HCT116 (cell line): ENCODE data around the gene TMEM178B.
"Not testable (repeated sequence)": the region's sequence is repeated elsewhere in the genome, so short reads cannot be mapped to it uniquely, and the experiment has no call there.

ENCODE experiments used
- CEBPB ChIP-seq: IDR thresholded peaks from 2 replicates; pipeline ENCODE4 v1.6.1; 2012; ENCODE audit warnings: low read depth
- EZH2 ChIP-seq: fragments of 200-600 bp; sonication (generic); IDR thresholded peaks from 2 replicates; pipeline ENCODE4 v1.6.1; 2017; ENCODE audit warnings: antibody characterized with exemption, mixed run types
- EZH2phosphoT487 ChIP-seq: fragments of 200-600 bp; IDR thresholded peaks from 2 replicates; pipeline ENCODE4 v1.6.1; 2018; ENCODE audit warnings: antibody characterized with exemption, borderline replicate concordance
- SP1 ChIP-seq: IDR thresholded peaks from 2 replicates; pipeline ENCODE4 v1.6.1; 2012; ENCODE audit warnings: low read depth
- TCF7L2 ChIP-seq: IDR thresholded peaks from 2 replicates; pipeline ENCODE4 v1.7.0; 2011; ENCODE audit warnings: borderline replicate concordance, inconsistent platforms; ENCODE audit not compliant: insufficient read depth, insufficient read length; ENCODE audit errors: extremely low read depth
- ZFX ChIP-seq: fragments of 450-650 bp; IDR thresholded peaks from 2 replicates; pipeline ENCODE4 v1.6.1; 2017
- TF ChIP-seq, protein P1 (sequence below), 3 experiments: fragments of 200-600 bp in 1 of 3; sonication (generic) in 1 of 3; IDR thresholded peaks in 2 of 3; conservative IDR thresholded peaks in 1 of 3; 2 replicates each; pipeline ENCODE4 v1.5.1; 2012 to 2017; ENCODE audit warnings: low read depth in 2 of 3, low read length in 2 of 3, antibody characterized with exemption in 1 of 3, borderline replicate concordance in 1 of 3, control low read depth in 1 of 3, mild to moderate bottlenecking in 1 of 3, mixed read lengths in 1 of 3, mixed run types in 1 of 3, moderate library complexity in 1 of 3; ENCODE audit not compliant: insufficient read depth in 1 of 3

DNA sequence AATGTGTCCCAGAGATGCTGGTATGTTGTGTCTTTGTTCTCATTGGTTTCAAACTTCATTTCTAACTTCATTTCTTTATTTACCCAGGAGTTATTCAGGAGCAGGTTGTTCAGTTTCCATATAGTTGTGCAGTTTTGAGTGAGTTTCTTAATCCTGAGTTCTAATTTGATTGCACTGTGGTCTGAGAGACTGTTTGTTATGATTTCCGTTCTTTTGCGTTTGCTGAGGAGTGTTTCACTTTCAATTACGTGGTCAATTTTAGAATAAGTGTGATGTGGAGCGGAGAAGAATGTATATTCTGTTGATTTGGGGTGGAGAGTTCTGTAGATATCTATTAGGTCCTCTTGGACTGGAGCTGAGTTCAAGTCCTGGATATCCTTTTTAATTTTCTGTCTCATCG lies 103.3 kb downstream of the TMEM178B start:
- TF ChIP-seq, protein P1, sequence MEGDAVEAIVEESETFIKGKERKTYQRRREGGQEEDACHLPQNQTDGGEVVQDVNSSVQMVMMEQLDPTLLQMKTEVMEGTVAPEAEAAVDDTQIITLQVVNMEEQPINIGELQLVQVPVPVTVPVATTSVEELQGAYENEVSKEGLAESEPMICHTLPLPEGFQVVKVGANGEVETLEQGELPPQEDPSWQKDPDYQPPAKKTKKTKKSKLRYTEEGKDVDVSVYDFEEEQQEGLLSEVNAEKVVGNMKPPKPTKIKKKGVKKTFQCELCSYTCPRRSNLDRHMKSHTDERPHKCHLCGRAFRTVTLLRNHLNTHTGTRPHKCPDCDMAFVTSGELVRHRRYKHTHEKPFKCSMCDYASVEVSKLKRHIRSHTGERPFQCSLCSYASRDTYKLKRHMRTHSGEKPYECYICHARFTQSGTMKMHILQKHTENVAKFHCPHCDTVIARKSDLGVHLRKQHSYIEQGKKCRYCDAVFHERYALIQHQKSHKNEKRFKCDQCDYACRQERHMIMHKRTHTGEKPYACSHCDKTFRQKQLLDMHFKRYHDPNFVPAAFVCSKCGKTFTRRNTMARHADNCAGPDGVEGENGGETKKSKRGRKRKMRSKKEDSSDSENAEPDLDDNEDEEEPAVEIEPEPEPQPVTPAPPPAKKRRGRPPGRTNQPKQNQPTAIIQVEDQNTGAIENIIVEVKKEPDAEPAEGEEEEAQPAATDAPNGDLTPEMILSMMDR (IDR thresholded peaks at IDR 0.05 in 2 of 3, conservative IDR thresholded peaks at IDR 0.05 in 1 of 3; ENCODE audit: borderline replicate concordance in 1 of 3, insufficient read depth in 1 of 3, low read depth in 2 of 3, low read length in 2 of 3) = not testable (repeated sequence)
- not testable (repeated sequence) for TF ChIP-seq EZH2, ZFX, CEBPB, TCF7L2, EZH2phosphoT487, SP1
